H1 (cell line): Measurements from ENCODE around the gene C4orf46.

ENCODE experiments used
- CBX8 ChIP-seq: fragments of 300-800, 300-1000 bp; sonication (generic); IDR thresholded peaks from 2 replicates; pipeline ENCODE4 v1.7.1; 2016; ENCODE audit warnings: low read depth, low read length, borderline replicate concordance
- GTF2F1 ChIP-seq: IDR thresholded peaks from 2 replicates; pipeline ENCODE4 v1.6.1; 2012; ENCODE audit warnings: low read depth, low read length, improper control_type of control experiment, borderline replicate concordance
- TF ChIP-seq, protein P1 (sequence below): IDR thresholded peaks from 2 replicates; pipeline ENCODE4 v1.6.1; 2012; ENCODE audit warnings: inconsistent platforms

DNA sequence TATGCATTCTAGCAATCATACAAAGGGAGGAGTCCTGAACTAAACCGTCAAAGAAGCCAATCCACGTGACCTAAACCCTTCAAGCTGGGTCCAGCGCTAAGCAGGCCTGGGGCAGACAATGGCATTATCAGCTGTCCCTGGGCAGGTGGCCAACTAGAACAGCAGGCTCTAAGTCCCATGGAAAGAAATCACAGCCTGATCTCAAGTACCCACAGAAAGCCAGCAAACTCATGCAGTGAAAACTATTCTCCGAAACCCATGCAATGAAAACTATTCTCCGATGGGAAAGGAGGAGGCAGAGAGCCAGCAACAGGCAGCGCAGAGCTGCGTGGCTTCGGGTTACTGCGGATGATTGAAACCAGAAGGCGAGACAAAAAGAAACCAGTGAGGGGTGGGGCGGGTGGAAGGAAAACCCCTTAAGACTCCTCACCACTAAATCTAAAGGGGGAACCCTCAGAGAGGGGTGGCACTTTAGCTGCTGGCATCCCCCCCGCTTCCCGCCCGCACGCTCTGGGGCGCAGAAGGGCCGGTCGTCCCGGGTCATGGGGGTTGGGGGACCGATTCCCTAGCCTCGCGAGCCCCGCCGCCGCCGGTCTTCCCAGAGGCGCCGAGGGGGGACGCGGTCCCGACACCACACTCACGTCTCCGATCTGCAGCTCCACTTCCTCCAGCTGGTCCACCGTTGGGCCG is 567 bp downstream of the C4orf46 start:
- TF ChIP-seq GTF2F1 (no peak), CBX8 (no peak)
- TF ChIP-seq, protein P1, sequence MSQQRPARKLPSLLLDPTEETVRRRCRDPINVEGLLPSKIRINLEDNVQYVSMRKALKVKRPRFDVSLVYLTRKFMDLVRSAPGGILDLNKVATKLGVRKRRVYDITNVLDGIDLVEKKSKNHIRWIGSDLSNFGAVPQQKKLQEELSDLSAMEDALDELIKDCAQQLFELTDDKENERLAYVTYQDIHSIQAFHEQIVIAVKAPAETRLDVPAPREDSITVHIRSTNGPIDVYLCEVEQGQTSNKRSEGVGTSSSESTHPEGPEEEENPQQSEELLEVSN = 0 out of 2 replicates have a peak, but pooled peaks have one; percentile 54
